Common myeloid progenitor, CD34-positive (primary cell): ENCODE measurements around the gene TPST2.

Experiments used
- CTCF ChIA-PET: fragments of 350-600 bp; sonication (Branson Sonifier 250); formaldehyde crosslinking; loops from one replicate; lab custom pipeline; 2021; ENCODE audit warnings: antibody characterized with exemption; lab: Charles Lee
- POLR2A ChIA-PET: fragments of 350-600 bp; sonication (Branson Sonifier 250); formaldehyde crosslinking; loops from one replicate; lab custom pipeline; 2021; ENCODE audit warnings: antibody characterized with exemption; lab: Charles Lee
- DNase-seq, 3 donors: peaks; one replicate each; pipeline versions ENCODE4 v3.0.0 to v3.0.0-alpha.2; 2013
- H3K27ac ChIP-seq, 2 experiments: 1 replicate in 1 of 2; 2 replicates in 1 of 2; pipeline ENCODE4 v1.7.0; 2013; ENCODE audit warnings: inconsistent platforms in 2 of 2, low read length in 2 of 2, mild to moderate bottlenecking in 2 of 2, low read depth in 1 of 2, moderate library complexity in 1 of 2; ENCODE audit not compliant: severe bottlenecking in 2 of 2, insufficient read depth in 1 of 2, poor library complexity in 1 of 2
- H3K27me3 ChIP-seq, 5 experiments: replicated peaks in 2 of 5; 1 replicate in 3 of 5; 2 replicates in 2 of 5; pipeline versions ENCODE4 v1.6.1 to v1.7.0; 2013; ENCODE audit warnings: low read length in 4 of 5, mild to moderate bottlenecking in 2 of 5, moderate library complexity in 2 of 5, inconsistent platforms in 1 of 5; ENCODE audit not compliant: insufficient read depth in 5 of 5, control insufficient read depth in 4 of 5
- H3K36me3 ChIP-seq, 4 experiments: 1 replicate in 2 of 4; 2 replicates in 2 of 4; pipeline versions ENCODE4 v1.6.1 to v1.7.0; 2013; ENCODE audit warnings: low read length in 3 of 4, control low read depth in 1 of 4, mild to moderate bottlenecking in 1 of 4; ENCODE audit not compliant: control insufficient read depth in 4 of 4, insufficient read depth in 4 of 4
- H3K4me1 ChIP-seq, 4 experiments: 1 replicate in 3 of 4; 2 replicates in 1 of 4; pipeline versions ENCODE4 v1.6.1 to v1.7.1; 2013; ENCODE audit warnings: low read length in 3 of 4, mild to moderate bottlenecking in 3 of 4, control low read depth in 1 of 4, inconsistent platforms in 1 of 4, moderate library complexity in 1 of 4; ENCODE audit not compliant: control insufficient read depth in 4 of 4, insufficient read depth in 4 of 4; ENCODE audit errors: control extremely low read depth in 1 of 4
- H3K4me3 ChIP-seq, 7 experiments: 1 replicate in 4 of 7; 2 replicates in 3 of 7; pipeline versions ENCODE4 v1.5.1 to v1.7.0; 2013; ENCODE audit warnings: mild to moderate bottlenecking in 7 of 7, low read length in 6 of 7, moderate library complexity in 6 of 7, inconsistent platforms in 2 of 7, low read depth in 2 of 7, control low read depth in 1 of 7; ENCODE audit not compliant: insufficient read depth in 4 of 7, control insufficient read depth in 1 of 7; ENCODE audit errors: extremely low read depth in 1 of 7
- H3K9me3 ChIP-seq, 5 experiments: 1 replicate in 4 of 5; 2 replicates in 1 of 5; pipeline versions ENCODE4 v1.6.1 to v1.7.1; 2013; ENCODE audit warnings: low read length in 4 of 5, mild to moderate bottlenecking in 2 of 5, inconsistent platforms in 1 of 5, low read depth in 1 of 5, moderate library complexity in 1 of 5; ENCODE audit not compliant: control insufficient read depth in 4 of 5, insufficient read depth in 2 of 5; ENCODE audit errors: control extremely low read depth in 1 of 5
- WGBS: methylation state at CpG from one replicate; pipeline ENCODE4 v1.1.5; 2013; ENCODE audit not compliant: insufficient coverage; 5-methylcytosine and 5-hydroxymethylcytosine counted together

The TPST2 gene

DNA sequence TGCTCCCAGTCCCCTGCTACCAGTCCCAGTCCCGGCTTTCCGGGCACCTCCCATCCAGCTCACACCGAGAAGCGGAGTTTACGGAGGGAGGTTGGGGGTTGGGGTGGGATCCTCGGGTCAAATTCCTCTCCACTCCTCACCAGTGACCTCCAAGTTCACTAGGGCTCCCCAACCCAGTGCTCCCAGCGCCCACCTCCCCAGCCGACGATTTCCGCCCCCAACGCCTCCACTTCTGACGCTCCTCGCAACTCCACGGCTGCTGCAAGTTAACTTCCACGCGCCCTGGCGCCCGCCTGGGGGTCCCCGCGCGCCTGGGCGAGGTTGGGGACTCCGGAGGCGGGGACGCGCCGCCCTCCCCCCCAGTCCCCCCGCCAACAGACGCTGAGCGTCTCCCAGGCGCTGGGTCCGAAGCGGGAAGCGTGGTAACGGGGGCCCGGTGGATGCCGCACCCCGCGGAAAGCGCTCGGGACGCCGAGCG is 526 bp downstream of the TPST2 start:
- WGBS = 0% methylated on average over 11 of the region's 44 CpGs
- H3K27me3 ChIP-seq = no peaks in the 10 kb centered on the region
- H3K27ac ChIP-seq = peak overlapping the region in 1 of 2 experiments; percentile 80
- ChIA-PET CTCF (interaction anchor here (1.0 to 1.4 kb wide), 3 partner anchors 11 to 55 kb away, joined by 3 read pairs; no protein-coding TSS in a partner anchor), POLR2A (no interaction called here)
- peak overlapping the region; percentile 71 to 85 (median 79) for H3K4me3 ChIP-seq
- DNase-seq = peak in 2 of 3 donors; percentile 42 to 64
- H3K9me3 ChIP-seq = no peaks in the 10 kb centered on the region
- peaks cover 27 to 80% (median 64%) of the 10 kb centered on the region in 4 experiments for H3K4me1 ChIP-seq
- H3K36me3 ChIP-seq = peaks cover 0 to 6% (median 0%) of the 10 kb centered on the region in 4 experiments

DNA sequence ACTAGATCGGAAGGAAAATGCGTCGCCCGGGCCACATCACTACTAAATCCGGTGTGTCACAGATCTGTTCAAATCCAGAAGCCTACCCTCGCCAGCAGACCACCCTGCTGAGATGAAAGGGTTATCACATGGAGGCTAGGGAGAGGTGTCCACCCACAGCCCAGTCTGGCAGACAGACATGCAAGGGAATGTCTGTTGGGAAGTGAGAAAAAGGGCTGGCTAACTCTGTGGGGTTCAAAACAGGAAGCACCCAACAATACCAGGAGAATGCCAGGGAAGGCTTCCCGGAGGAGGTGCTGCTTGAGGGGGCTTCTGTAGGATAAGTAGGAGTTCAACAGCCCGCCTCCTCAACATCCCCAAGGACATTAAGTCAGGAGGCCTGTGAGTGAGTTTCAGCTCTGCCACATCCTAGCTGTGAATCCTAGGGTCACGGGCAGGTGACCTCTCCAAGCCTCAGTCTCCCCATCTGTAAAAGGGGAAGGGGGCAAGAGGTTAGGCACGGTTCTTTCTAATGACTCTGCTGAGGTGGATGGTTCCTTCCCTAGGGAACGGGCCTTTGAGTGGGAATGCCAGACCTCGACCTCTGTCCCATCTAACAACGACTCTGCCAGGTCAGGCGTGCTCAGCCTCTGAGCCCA is 1.1 kb downstream of the TPST2 start:
- H3K27me3 ChIP-seq = no peaks in the 10 kb centered on the region
- WGBS = 6% methylated on average over 9 of the region's 14 CpGs
- peak overlapping the region in 1 of 2 experiments; percentile 80 for H3K27ac ChIP-seq
- peak in 1 of 3 donors; percentile 62 for DNase-seq
- H3K4me1 ChIP-seq = peaks cover 27 to 76% (median 67%) of the 10 kb centered on the region in 4 experiments
- peak overlapping the region; percentile 71 to 85 (median 79) for H3K4me3 ChIP-seq
- POLR2A ChIA-PET = no interaction called here
- H3K9me3 ChIP-seq = no peaks in the 10 kb centered on the region
- H3K36me3 ChIP-seq = peaks cover 0 to 6% (median 0%) of the 10 kb centered on the region in 4 experiments
- CTCF ChIA-PET = interaction anchor here (1.2 to 1.4 kb wide), 2 partner anchors 12 to 55 kb away, joined by 3 read pairs; no protein-coding TSS in a partner anchor

- peak; percentile 82 to 95 (median 95) for DNase-seq
- H3K9me3 ChIP-seq = no peaks in the 10 kb centered on the region
- no CpG with 5 or more reads among the region's 4 CpGs for WGBS
- peaks cover 0 to 6% (median 0%) of the 10 kb centered on the region in 4 experiments for H3K36me3 ChIP-seq
- peak overlapping the region in 4 of 7 experiments; percentile 71 to 85 (median 84) for H3K4me3 ChIP-seq
- H3K4me1 ChIP-seq = peaks cover 24 to 76% (median 64%) of the 10 kb centered on the region in 4 experiments
- CTCF ChIA-PET = interaction anchor here (1.2 to 1.4 kb wide), 2 partner anchors 11 to 56 kb away, joined by 3 read pairs; no protein-coding TSS in a partner anchor
- H3K27me3 ChIP-seq = no peaks in the 10 kb centered on the region
- H3K27ac ChIP-seq = peak overlapping the region in 1 of 2 experiments; percentile 80
- POLR2A ChIA-PET = no interaction called here
Observed at GRCh38 chr22:26587991-26588613, 1.8 kb downstream of the TPST2 start.

DNA sequence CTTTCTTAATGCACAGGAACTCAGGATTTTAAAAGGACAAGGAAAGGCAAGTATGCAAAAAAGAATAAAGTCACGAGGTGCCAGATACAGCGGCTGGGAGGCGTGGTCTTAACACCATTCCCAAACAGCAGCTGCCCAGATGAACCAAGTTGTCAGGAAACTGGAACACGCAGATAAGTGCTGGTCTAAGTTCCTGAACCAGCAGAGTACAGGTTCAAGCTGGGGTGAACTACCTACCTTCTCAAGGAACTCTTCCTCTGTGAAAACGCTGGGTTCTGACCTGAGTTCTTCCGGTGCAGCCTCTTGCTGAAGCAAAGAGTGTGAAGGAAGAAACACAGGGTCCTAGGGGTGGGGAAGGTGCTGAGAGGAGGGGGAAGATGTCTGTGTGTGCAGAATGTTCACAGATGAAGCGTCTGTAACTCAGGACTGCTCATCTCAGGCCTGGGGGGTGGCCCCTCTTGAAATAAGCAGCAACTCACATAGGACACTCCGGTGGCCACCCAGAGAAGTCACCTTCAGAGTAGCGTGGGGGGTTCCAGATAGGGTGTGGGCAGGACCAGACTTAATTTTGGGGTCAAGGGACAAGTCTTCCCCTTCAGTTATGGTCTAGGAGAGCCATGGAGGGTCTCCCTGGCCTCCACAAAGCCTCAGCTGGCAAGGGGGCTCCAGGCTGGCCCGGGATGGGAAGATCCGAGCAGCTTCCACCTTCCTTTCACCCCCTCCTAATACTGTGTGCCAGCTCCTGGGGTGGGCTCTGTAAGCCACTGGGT is 3.2 kb downstream of the TPST2 start:
- 22% methylated on average over 7 of the region's 11 CpGs for WGBS
- peaks cover 2 to 13% (median 3%) of the 10 kb centered on the region in 4 experiments for H3K36me3 ChIP-seq
- H3K9me3 ChIP-seq = no peaks in the 10 kb centered on the region
- peak overlapping the region in 1 of 2 experiments; percentile 29 for H3K27ac ChIP-seq
- CTCF ChIA-PET = no interaction called here
- no peaks in the 10 kb centered on the region for H3K27me3 ChIP-seq
- peak overlapping the region in 5 of 7 experiments; percentile 11 to 53 (median 34) for H3K4me3 ChIP-seq
- peaks cover 11 to 62% (median 50%) of the 10 kb centered on the region in 4 experiments for H3K4me1 ChIP-seq
- peak in 2 of 3 donors; percentile 51 to 66 for DNase-seq
- POLR2A ChIA-PET = no interaction called here

GRCh38 chr22:26585104-26585790 is 4.7 kb downstream of the TPST2 start:
- H3K27me3 ChIP-seq = no peaks in the 10 kb centered on the region
- H3K27ac ChIP-seq = no peak overlapping the region
- H3K4me3 ChIP-seq = peak overlapping the region in 2 of 7 experiments; percentile 6 to 7
- WGBS = 29% methylated on average over 7 of the region's 11 CpGs
- peaks cover 3 to 20% (median 5%) of the 10 kb centered on the region in 4 experiments for H3K36me3 ChIP-seq
- ChIA-PET CTCF (interaction anchor here (0.8 to 1.4 kb wide), 4 partner anchors 9 to 44 kb away, joined by 3 read pairs; no protein-coding TSS in a partner anchor), POLR2A (no interaction called here)
- peaks cover 11 to 57% (median 47%) of the 10 kb centered on the region in 4 experiments for H3K4me1 ChIP-seq
- peak in 2 of 3 donors; percentile 67 to 74 for DNase-seq
- H3K9me3 ChIP-seq = no peaks in the 10 kb centered on the region

DNA sequence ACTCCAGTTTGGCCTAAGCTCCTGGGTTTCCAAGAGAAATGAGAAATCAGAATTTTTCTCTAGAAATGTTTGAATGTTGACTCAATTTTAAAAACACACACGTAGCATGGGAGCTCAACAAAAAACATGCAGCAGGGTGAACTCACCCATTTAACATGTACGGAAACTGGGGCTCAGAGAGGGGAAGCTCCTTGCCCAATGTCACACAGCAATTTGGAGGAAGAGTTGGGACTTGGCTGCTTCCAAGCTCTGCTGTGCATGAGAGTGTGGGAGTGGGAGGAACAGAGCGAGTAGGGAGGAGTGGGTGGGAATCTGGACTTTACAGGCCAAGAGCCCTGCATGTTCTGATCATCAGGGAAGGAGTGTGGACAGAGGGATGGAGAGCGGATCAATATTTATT is 5.9 kb downstream of the TPST2 start:
- no peaks in the 10 kb centered on the region for H3K9me3 ChIP-seq
- H3K27me3 ChIP-seq = no peaks in the 10 kb centered on the region
- H3K36me3 ChIP-seq = peaks cover 3 to 20% (median 5%) of the 10 kb centered on the region in 4 experiments
- H3K27ac ChIP-seq = no peak overlapping the region
- CTCF ChIA-PET = interaction anchor here (0.6 to 1.2 kb wide), 4 partner anchors 13 to 220 kb away, joined by 3 read pairs; partner anchors contain the start of genes HPS4 and SRRD
- WGBS = 89% methylated on average over 1 of the region's 4 CpGs
- peaks cover 17 to 66% (median 56%) of the 10 kb centered on the region in 4 experiments for H3K4me1 ChIP-seq
- H3K4me3 ChIP-seq = no peak overlapping the region
- no peak for DNase-seq
- POLR2A ChIA-PET = no interaction called here
